HepG2 (cell line): ENCODE measurements around the gene SYNJ2. TPM values are rescaled to one million over a fixed set of nuclear protein-coding genes. Genes with fewer than 3 reads are reported as not detected.

Source experiments
- DPF2 ChIP-seq: sonication (generic); formaldehyde crosslinking; IDR thresholded peaks from 2 replicates; pipeline ENCODE4 v1.4.0; 2020; ENCODE audit warnings: mild to moderate bottlenecking, low read depth, missing genetic modification reagents, borderline replicate concordance
- FOXM1 ChIP-seq: sonication (generic); formaldehyde crosslinking; IDR thresholded peaks from 2 replicates; pipeline ENCODE4 v1.5.0; 2020; ENCODE audit warnings: missing genetic modification reagents
- MYNN ChIP-seq: sonication (generic); formaldehyde crosslinking; IDR thresholded peaks from 2 replicates; pipeline ENCODE4 v1.4.0; 2020; ENCODE audit warnings: mild to moderate bottlenecking, low read depth, missing genetic modification reagents
- NKX3-1 ChIP-seq: sonication (generic); formaldehyde crosslinking; IDR thresholded peaks from 2 replicates; pipeline ENCODE4 v1.5.0; 2020; ENCODE audit warnings: missing genetic modification reagents
- XBP1 ChIP-seq: sonication (generic); formaldehyde crosslinking; IDR thresholded peaks from 2 replicates; pipeline ENCODE4 v1.5.0; 2020; ENCODE audit warnings: missing genetic modification reagents
- ZEB1 ChIP-seq: IDR thresholded peaks from 2 replicates; pipeline ENCODE4 v1.6.1; 2012; ENCODE audit warnings: mild to moderate bottlenecking, low read depth, inconsistent platforms; ENCODE audit not compliant: insufficient replicate concordance
- ZNF543 ChIP-seq: sonication (generic); formaldehyde crosslinking; IDR thresholded peaks from 2 replicates; pipeline ENCODE4 v1.4.0; 2020; ENCODE audit warnings: mild to moderate bottlenecking, missing genetic modification reagents
- ZNF570 ChIP-seq: sonication (generic); formaldehyde crosslinking; IDR thresholded peaks from 2 replicates; pipeline ENCODE4 v1.4.0; 2020; ENCODE audit warnings: mild to moderate bottlenecking, missing genetic modification reagents, borderline replicate concordance
- ZNF652 ChIP-seq: IDR thresholded peaks from 2 replicates; pipeline ENCODE4 v1.6.1; 2016; ENCODE audit warnings: low read depth, borderline replicate concordance
- ZNF775 ChIP-seq: sonication (generic); formaldehyde crosslinking; IDR thresholded peaks from 2 replicates; pipeline ENCODE4 v1.4.0; 2020; ENCODE audit warnings: missing genetic modification reagents, mild to moderate bottlenecking, moderate library complexity, borderline replicate concordance
- ZZZ3 ChIP-seq: sonication (generic); formaldehyde crosslinking; IDR thresholded peaks from 2 replicates; pipeline ENCODE4 v1.4.0; 2020; ENCODE audit warnings: missing genetic modification reagents, mild to moderate bottlenecking, borderline replicate concordance
- polyA plus RNA-seq, 8 experiments: library from polyadenylated mRNA; depleted of rRNA in 3 of 8; stranded (reverse) in 7 of 8; unstranded in 1 of 8; fragments of >200 nt; fragmentation: Illumina TruSeq in 4 of 8; extraction: Trizol in 4 of 8; gene quantifications; 2 replicates each; pipeline versions ENCODE4 v1.2.1 to v1.2.3, GENCODE V29; 2011 to 2016; ENCODE audit warnings: low read depth in 4 of 8, missing spikeins in 1 of 8, mixed read lengths in 1 of 8; ENCODE audit not compliant: insufficient read depth in 1 of 8
- total RNA-seq, 5 experiments: library from RNA; depleted of rRNA; stranded (reverse); fragments of >200 nt; fragmentation: Illumina TruSeq; extraction: Trizol; gene quantifications; 2 replicates each; pipeline ENCODE4 v1.2.3, GENCODE V29; 2016; ENCODE audit warnings: low read depth in 1 of 5
- TF ChIP-seq, protein P1 (sequence below): sonication (generic); formaldehyde crosslinking; IDR thresholded peaks from 2 replicates; pipeline ENCODE4 v1.4.0; 2020; ENCODE audit warnings: missing genetic modification reagents, mild to moderate bottlenecking, borderline replicate concordance
- TF ChIP-seq, protein P2 (sequence below): sonication (generic); formaldehyde crosslinking; IDR thresholded peaks from 2 replicates; pipeline ENCODE4 v1.4.0; 2020; ENCODE audit warnings: missing genetic modification reagents, borderline replicate concordance
- TF ChIP-seq, protein P3 (sequence below): sonication (generic); formaldehyde crosslinking; IDR thresholded peaks from 2 replicates; pipeline ENCODE4 v1.5.0; 2020; ENCODE audit warnings: mild to moderate bottlenecking, missing genetic modification reagents, borderline replicate concordance
- TF ChIP-seq, protein P4 (sequence below): sonication (generic); formaldehyde crosslinking; IDR thresholded peaks from 2 replicates; pipeline ENCODE4 v1.9.0; 2021; ENCODE audit warnings: missing genetic modification reagents, borderline replicate concordance

SYNJ2 gene
- total and polyA plus RNA-seq, 2 of the 13 experiments (the other 11 are each of a cell fraction or from before 2014, with no cell fraction given), result 39.1 to 57.6 TPM

DNA sequence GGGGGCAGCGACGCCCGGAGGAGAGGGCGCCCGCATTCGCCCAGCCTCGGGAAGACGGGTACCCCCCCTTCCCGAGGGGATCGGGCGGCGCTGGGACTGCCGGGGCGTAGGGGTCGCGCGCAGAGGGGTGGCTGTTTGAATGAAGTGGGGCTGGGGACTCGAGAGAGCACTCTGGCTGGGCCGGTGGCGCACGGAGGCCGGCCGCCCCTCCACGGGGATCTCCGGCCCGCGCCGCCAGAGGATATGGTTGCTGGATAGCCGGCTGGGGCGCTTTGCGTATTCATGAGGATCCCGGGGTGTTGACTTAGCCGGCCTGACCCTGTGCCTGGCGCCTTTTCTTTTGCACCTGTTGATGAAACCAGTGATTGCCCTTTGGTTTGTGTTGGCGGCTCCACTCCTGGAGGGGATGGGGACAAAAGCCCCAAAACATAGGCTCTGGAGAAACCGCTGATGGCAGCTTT lies 469 bp downstream of the SYNJ2 start (continued):
- TF ChIP-seq, protein P1, sequence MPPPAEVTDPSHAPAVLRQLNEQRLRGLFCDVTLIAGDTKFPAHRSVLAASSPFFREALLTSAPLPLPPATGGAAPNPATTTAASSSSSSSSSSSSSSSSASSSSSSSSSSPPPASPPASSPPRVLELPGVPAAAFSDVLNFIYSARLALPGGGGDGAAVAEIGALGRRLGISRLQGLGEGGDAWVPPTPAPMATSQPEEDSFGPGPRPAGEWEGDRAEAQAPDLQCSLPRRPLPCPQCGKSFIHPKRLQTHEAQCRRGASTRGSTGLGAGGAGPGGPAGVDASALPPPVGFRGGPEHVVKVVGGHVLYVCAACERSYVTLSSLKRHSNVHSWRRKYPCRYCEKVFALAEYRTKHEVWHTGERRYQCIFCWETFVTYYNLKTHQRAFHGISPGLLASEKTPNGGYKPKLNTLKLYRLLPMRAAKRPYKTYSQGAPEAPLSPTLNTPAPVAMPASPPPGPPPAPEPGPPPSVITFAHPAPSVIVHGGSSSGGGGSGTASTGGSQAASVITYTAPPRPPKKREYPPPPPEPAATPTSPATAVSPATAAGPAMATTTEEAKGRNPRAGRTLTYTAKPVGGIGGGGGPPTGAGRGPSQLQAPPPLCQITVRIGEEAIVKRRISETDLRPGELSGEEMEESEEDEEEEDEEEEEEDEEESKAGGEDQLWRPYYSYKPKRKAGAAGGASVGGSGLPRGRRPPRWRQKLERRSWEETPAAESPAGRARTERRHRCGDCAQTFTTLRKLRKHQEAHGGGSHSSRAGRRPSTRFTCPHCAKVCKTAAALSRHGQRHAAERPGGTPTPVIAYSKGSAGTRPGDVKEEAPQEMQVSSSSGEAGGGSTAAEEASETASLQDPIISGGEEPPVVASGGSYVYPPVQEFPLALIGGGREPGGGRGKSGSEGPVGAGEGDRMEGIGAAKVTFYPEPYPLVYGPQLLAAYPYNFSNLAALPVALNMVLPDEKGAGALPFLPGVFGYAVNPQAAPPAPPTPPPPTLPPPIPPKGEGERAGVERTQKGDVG (CRISPR knock-in tag), result no peak
- TF ChIP-seq ZNF543 (CRISPR knock-in tag) (no peak; the same call in 1 of the 2 replicates), FOXM1 (CRISPR knock-in tag) (0 out of 2 replicates have a peak, but pooled peaks have one; percentile 2), ZNF652 (CRISPR knock-in tag) (no peak), ZNF570 (no peak; the same call in 1 of the 2 replicates), DPF2 (CRISPR knock-in tag) (no peak; the same call in 1 of the 2 replicates), NKX3-1 (CRISPR knock-in tag) (no peak), ZNF775 (CRISPR knock-in tag) (no peak), ZZZ3 (CRISPR knock-in tag) (no peak), MYNN (CRISPR knock-in tag) (no peak; the same call in 1 of the 2 replicates), XBP1 (no peak), ZEB1 (no peak)
- TF ChIP-seq, protein P2, sequence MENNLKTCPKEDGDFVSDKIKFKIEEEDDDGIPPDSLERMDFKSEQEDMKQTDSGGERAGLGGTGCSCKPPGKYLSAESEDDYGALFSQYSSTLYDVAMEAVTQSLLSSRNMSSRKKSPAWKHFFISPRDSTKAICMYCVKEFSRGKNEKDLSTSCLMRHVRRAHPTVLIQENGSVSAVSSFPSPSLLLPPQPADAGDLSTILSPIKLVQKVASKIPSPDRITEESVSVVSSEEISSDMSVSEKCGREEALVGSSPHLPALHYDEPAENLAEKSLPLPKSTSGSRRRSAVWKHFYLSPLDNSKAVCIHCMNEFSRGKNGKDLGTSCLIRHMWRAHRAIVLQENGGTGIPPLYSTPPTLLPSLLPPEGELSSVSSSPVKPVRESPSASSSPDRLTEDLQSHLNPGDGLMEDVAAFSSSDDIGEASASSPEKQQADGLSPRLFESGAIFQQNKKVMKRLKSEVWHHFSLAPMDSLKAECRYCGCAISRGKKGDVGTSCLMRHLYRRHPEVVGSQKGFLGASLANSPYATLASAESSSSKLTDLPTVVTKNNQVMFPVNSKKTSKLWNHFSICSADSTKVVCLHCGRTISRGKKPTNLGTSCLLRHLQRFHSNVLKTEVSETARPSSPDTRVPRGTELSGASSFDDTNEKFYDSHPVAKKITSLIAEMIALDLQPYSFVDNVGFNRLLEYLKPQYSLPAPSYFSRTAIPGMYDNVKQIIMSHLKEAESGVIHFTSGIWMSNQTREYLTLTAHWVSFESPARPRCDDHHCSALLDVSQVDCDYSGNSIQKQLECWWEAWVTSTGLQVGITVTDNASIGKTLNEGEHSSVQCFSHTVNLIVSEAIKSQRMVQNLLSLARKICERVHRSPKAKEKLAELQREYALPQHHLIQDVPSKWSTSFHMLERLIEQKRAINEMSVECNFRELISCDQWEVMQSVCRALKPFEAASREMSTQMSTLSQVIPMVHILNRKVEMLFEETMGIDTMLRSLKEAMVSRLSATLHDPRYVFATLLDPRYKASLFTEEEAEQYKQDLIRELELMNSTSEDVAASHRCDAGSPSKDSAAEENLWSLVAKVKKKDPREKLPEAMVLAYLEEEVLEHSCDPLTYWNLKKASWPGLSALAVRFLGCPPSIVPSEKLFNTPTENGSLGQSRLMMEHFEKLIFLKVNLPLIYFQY, result no peak
- TF ChIP-seq, protein P3, sequence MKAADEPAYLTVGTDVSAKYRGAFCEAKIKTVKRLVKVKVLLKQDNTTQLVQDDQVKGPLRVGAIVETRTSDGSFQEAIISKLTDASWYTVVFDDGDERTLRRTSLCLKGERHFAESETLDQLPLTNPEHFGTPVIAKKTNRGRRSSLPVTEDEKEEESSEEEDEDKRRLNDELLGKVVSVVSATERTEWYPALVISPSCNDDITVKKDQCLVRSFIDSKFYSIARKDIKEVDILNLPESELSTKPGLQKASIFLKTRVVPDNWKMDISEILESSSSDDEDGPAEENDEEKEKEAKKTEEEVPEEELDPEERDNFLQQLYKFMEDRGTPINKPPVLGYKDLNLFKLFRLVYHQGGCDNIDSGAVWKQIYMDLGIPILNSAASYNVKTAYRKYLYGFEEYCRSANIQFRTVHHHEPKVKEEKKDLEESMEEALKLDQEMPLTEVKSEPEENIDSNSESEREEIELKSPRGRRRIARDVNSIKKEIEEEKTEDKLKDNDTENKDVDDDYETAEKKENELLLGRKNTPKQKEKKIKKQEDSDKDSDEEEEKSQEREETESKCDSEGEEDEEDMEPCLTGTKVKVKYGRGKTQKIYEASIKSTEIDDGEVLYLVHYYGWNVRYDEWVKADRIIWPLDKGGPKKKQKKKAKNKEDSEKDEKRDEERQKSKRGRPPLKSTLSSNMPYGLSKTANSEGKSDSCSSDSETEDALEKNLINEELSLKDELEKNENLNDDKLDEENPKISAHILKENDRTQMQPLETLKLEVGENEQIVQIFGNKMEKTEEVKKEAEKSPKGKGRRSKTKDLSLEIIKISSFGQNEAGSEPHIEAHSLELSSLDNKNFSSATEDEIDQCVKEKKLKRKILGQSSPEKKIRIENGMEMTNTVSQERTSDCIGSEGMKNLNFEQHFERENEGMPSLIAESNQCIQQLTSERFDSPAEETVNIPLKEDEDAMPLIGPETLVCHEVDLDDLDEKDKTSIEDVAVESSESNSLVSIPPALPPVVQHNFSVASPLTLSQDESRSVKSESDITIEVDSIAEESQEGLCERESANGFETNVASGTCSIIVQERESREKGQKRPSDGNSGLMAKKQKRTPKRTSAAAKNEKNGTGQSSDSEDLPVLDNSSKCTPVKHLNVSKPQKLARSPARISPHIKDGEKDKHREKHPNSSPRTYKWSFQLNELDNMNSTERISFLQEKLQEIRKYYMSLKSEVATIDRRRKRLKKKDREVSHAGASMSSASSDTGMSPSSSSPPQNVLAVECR (CRISPR knock-in tag), result no peak
- TF ChIP-seq, protein P4, sequence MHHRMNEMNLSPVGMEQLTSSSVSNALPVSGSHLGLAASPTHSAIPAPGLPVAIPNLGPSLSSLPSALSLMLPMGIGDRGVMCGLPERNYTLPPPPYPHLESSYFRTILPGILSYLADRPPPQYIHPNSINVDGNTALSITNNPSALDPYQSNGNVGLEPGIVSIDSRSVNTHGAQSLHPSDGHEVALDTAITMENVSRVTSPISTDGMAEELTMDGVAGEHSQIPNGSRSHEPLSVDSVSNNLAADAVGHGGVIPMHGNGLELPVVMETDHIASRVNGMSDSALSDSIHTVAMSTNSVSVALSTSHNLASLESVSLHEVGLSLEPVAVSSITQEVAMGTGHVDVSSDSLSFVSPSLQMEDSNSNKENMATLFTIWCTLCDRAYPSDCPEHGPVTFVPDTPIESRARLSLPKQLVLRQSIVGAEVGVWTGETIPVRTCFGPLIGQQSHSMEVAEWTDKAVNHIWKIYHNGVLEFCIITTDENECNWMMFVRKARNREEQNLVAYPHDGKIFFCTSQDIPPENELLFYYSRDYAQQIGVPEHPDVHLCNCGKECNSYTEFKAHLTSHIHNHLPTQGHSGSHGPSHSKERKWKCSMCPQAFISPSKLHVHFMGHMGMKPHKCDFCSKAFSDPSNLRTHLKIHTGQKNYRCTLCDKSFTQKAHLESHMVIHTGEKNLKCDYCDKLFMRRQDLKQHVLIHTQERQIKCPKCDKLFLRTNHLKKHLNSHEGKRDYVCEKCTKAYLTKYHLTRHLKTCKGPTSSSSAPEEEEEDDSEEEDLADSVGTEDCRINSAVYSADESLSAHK, result no peak
